EL (cell line): ENCODE results near the gene MEPE.

ENCODE experiments used
- DNase-seq: peaks from one replicate; pipeline ENCODE4 v3.0.0-alpha.2; 2016

Gene MEPE, protein sequence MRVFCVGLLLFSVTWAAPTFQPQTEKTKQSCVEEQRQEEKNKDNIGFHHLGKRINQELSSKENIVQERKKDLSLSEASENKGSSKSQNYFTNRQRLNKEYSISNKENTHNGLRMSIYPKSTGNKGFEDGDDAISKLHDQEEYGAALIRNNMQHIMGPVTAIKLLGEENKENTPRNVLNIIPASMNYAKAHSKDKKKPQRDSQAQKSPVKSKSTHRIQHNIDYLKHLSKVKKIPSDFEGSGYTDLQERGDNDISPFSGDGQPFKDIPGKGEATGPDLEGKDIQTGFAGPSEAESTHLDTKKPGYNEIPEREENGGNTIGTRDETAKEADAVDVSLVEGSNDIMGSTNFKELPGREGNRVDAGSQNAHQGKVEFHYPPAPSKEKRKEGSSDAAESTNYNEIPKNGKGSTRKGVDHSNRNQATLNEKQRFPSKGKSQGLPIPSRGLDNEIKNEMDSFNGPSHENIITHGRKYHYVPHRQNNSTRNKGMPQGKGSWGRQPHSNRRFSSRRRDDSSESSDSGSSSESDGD

GRCh38 chr4:87832669-87833068 lies at the start of gene MEPE:
TSS of gene MEPE (plus strand) at chr4:87832969. CDS start at chr4:87834715, 1,746 bp downstream.
- no peak for DNase-seq

DNA sequence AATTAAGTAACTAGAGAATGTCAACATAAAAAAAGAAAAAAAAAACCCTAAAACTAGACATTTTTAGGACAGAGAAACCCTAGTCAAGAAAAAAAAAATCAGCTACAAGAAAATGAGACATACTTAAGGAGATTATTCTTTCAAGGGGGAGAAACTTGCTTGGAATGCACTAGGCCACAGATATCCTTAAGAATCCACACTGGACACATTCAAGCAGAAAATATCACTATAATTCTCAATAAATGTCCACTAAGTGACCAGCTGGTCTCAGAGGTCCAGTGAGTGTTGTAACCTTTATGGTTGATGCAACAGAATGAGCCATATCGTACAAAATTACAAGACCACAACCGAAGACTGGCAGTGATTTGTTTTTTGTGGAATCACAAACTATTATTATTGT lies 49.0 kb upstream of the MEPE start:
- no peak for DNase-seq

- no peak for DNase-seq
Observed at GRCh38 chr4:87785731-87786509, 46.8 kb upstream of the MEPE start.

- DNase-seq: no peak
Observed at GRCh38 chr4:87799301-87800113, 33.3 kb upstream of the MEPE start, which contains the start of gene IBSP. TSS of gene IBSP (plus strand) at chr4:87799554. CDS start at chr4:87802362, 2,808 bp downstream.

GRCh38 chr4:87802858-87803257 lies 29.9 kb upstream of the MEPE start:
- no peak for DNase-seq

- no peak for DNase-seq
Observed at GRCh38 chr4:87803421-87803820, 29.3 kb upstream of the MEPE start.

GRCh38 chr4:87804871-87805270 lies 27.9 kb upstream of the MEPE start:
- no peak for DNase-seq

DNA sequence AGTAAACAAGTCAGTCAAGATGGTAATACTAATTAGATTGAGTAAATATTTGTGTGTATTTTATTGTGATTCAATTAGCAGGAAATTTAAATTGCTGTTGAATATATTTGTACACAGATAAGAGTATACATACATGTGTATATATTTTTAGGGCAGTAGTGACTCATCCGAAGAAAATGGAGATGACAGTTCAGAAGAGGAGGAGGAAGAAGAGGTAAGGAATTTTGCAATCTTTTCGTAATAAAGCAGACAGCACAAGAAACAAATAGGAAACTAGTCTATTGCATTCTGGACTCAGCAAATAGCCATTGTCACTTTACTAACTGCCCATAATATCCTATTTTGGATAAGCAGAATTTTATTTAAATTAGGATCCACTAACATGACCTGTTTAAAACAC lies 26.8 kb upstream of the MEPE start:
- peak; percentile 79 for DNase-seq

DNA sequence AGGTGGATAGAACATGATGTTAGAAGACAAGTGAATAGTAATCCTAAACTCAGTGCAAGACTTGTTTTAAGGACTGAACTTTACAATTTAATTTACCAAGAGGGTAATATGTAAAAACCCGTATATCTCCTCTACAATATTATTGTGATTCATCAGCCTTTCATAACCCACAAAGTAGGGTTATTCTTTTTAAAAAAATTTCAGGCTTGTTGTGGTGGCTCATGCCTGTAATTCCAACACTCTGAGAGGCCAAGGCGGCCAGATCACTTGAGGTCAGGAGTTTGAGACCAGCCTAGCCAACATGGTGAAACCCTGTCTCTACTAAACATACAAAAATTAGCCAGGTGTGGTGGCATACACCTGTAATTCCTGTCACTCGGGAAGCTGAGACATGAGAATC lies 26.2 kb upstream of the MEPE start:
- peak; percentile 76 for DNase-seq

DNA sequence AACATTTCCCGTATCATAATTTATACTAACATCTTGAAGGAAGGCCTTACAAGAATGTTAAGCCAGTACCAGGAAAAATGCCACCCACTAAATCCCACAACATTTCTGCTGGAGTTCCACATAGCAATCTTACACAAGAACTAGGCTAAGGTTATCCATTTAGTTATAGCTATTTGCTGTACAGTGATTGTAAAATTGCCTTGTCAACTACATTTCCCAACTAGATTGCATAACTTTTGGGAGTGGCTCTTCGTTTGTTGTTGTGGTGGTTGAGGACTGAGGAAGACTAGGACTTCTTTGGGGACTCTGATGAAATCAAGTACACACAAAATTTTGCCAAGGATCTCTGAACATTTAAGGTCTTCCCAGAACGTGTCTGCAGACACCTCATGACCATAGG lies 25.4 kb upstream of the MEPE start:
- peak; percentile 22 for DNase-seq

GRCh38 chr4:87811977-87812376 lies 20.8 kb upstream of the MEPE start:
- DNase-seq: no peak

DNA sequence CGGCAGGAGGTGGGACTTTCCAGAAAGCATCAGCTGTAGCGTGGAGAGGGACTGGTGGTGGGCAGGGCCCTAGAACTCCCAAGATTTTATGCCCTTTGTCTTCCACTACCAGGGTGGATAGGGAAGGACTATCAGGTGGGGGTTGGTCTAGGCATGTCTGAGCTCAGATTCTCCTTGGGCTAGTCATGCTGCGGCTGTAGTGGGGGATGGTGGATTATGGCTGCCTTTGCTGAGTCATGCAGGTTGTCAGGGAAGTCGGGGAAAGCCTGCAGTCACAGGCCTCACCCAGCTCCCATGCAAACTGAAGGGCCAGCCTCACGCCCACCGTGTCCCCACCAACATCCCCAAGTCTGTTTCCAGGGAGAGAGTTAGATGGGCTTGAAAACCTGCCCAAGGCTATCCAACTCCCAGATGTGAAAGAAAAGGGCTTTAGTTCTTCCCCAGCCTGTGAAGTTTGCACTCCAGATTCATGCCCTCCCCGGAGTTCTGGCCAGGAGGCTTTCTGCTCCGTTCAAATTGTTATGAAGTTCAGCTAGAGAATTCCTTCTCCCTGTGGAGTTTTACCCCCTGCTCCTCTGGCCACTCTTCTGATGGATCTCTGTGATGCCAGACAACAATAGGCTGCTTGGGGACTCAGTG lies 13.4 kb upstream of the MEPE start:
- peak; percentile 94 for DNase-seq

DNA sequence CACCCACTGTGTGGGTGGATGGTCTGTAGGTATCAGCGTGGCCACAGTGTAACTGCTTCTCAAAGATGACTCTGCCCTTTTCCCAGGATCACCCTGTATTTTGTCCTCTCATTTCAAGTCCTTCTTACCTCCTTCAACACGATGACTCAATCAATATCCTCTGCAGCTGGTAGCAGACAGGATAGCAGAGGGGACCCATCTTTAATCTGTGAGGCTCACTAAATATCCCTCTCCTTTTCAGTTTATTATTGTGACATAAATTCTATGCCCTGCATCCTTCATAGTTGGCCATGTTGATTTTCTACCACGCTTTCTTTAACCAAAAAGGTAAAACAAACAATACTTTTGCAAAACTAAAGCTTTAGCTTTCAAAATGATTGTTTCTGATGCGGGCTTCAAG lies 9.6 kb upstream of the MEPE start:
- no peak for DNase-seq

DNA sequence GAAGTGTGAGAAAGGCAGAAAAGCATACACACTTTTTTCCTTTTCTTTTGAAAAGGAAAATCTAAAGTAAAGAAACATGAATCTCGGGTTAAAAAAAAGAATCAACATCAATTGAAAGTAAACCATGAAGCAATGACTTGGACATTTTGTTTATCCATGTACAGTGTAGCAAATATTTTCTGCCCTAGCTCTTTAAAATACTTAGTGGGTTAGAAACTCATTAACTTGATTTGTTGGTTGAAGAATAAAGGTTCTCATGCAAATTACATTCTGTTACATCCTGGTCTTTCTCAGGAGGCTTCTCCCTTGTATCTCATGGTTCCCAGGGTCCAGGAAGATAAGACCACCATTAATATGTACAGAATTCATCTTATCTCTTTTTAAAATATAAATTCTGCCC lies 9.0 kb upstream of the MEPE start:
- DNase-seq: no peak

- DNase-seq: no peak
Observed at GRCh38 chr4:87824352-87824751, 8.4 kb upstream of the MEPE start.

- no peak for DNase-seq
Observed at GRCh38 chr4:87834401-87834800, 1.6 kb downstream of the MEPE start.

GRCh38 chr4:87835197-87835596 lies 2.4 kb downstream of the MEPE start:
- DNase-seq: no peak

DNA sequence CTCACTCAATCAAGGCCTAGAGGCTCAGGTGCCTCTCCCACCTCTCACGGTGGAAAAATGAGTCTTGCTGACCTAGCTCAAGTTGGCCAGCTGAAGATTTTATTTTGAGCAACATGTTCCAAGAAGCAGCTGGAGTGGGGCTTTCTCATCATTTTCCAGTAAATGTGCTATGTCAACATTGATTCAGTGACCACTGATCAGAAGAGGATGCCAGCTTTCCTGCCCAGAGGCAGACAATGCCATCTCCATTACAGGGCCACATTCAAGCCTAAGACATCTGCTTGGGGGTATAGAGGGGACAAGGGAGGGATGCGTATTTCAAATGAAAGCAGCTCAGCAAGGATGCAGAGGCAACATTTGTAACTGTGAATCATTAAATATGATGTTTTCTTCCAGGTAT lies 3.0 kb downstream of the MEPE start:
- DNase-seq: no peak

DNA sequence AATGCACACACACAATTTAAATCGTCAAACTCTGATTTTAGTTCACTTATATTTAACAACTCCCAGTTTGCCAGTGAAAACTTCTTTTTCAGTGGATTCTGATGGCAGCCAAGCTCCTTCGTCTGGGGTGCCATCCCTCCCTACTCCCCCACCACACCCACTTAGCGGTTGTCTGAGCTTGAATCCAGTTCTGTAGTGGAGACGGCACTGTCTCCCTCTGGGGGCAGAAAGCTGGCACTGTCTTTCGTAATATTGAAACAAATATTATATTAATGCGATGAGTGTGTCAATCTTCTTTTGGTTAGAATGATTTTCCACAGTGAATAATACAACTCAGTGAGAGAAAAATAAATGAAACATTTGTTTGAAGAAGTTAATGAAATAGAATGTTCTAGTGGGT lies 5.4 kb downstream of the MEPE start:
- no peak for DNase-seq

GRCh38 chr4:87838890-87839591 lies 6.3 kb downstream of the MEPE start:
- DNase-seq: peak; percentile 49

GRCh38 chr4:87839592-87839946 lies 6.8 kb downstream of the MEPE start:
- DNase-seq: no peak

DNA sequence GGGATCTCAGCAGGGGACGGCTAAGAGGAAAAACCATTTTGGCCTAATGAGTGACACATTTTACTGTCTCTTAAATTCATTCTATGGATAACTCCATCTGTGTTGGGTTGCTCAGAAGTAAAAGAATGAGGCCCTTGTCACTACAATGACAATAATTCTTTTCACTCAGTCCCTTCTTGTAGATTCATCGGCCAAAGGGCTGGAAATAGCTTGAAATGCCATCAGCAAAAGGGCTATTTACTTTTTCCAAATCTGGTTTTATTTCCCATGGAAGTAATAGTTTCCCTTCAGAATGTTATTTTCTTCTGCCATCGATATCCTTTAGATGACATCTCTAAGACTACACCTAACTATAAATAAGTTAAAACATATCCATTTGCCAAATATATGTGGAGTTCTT lies 7.4 kb downstream of the MEPE start:
- DNase-seq: no peak
